ENCODE measurements around the gene KIF14. TPM values are rescaled to one million over a fixed set of nuclear protein-coding genes. Genes with fewer than 3 reads are reported as not detected.

Gene KIF14
- total and polyA plus RNA-seq, 2 of the 8 experiments (the other 6 are each of a cell fraction or from before 2014, with no cell fraction given): 2.6 to 23.3 TPM

GRCh38 chr1:200512191-200512590 is 108.4 kb downstream of the KIF14 start:
- Histone ChIP-seq H4K20me1 (replicated peaks in 1 of 2; ENCODE audit: control insufficient read depth in 1 of 2, insufficient read depth in 2 of 2, low read length in 2 of 2) (no peaks in the 10 kb centered on the region), H3K79me1 (ENCODE audit: low read depth, low read length) (no peaks in the 10 kb centered on the region), H3K36me3 (ENCODE audit: control insufficient read depth in 2 of 4, insufficient read depth in 4 of 4, low read length in 3 of 4) (no peaks in the 10 kb centered on the region; a peak in 1 of 8 replicates), H3K56ac (replicated peaks; ENCODE audit: insufficient read length, low read depth, low read length) (no peak overlapping the region), H3K79me2 (ENCODE audit: control insufficient read depth in 1 of 2, insufficient read depth in 2 of 2, low read length in 2 of 2) (no peaks in the 10 kb centered on the region), H3K4me2 (ENCODE audit: insufficient read depth in 1 of 2, low read depth in 2 of 2, low read length in 2 of 2) (no peak overlapping the region), H3K27me3 (replicated peaks in 1 of 4; ENCODE audit: control insufficient read depth in 3 of 4, extremely low read depth in 1 of 4, insufficient read depth in 3 of 4, low read length in 3 of 4) (no peaks in the 10 kb centered on the region), H3K23ac (ENCODE audit: insufficient read length) (no peak overlapping the region), H3K23me2 (ENCODE audit: low read depth, low read length) (no peaks in the 10 kb centered on the region), H2BK15ac (ENCODE audit: low read length) (no peak overlapping the region), H2BK20ac (ENCODE audit: low read length) (no peak overlapping the region), H2AK5ac (ENCODE audit: low read depth, low read length) (no peak overlapping the region), H2BK120ac (replicated peaks; ENCODE audit: low read depth, low read length) (no peak overlapping the region), H2BK5ac (ENCODE audit: low read depth, low read length) (no peak overlapping the region), H3K27ac (ENCODE audit: low read depth, low read length) (no peak overlapping the region), H4K91ac (replicated peaks; ENCODE audit: insufficient read length, low read length) (no peak overlapping the region), H3K4ac (replicated peaks; ENCODE audit: insufficient read length, low read depth, low read length) (no peak overlapping the region), H3K4me3 (ENCODE audit: extremely low read depth in 1 of 4, insufficient read depth in 2 of 4, low read depth in 3 of 4, low read length in 4 of 4) (no peak overlapping the region), H3K4me1 (replicated peaks in 1 of 4; ENCODE audit: control insufficient read depth in 3 of 4, insufficient read depth in 4 of 4, low read length in 3 of 4) (no peaks in the 10 kb centered on the region), H3K14ac (ENCODE audit: insufficient read length) (no peak overlapping the region), H2BK12ac (ENCODE audit: low read depth, low read length) (no peak overlapping the region), H2AFZ (ENCODE audit: low read length) (no peak overlapping the region), H4K8ac (ENCODE audit: extremely low read depth, insufficient read depth, low read length) (no peak overlapping the region), H3K18ac (ENCODE audit: extremely low read depth, low read length) (no peak overlapping the region), H3K9ac (replicated peaks in 1 of 4; ENCODE audit: extremely low read depth in 1 of 4, low read depth in 3 of 4, low read length in 3 of 4) (no peak overlapping the region), H3K9me3 (ENCODE audit: insufficient read depth in 2 of 2, low read depth in 1 of 2, low read length in 1 of 2) (no peaks in the 10 kb centered on the region), H4K5ac (ENCODE audit: insufficient read length, low read depth, low read length) (no peak overlapping the region)
- TF ChIP-seq BACH1 (IDR thresholded peaks at IDR 0.05; ENCODE audit: low read length) (no peak), JUND (IDR thresholded peaks at IDR 0.05; ENCODE audit: low read length) (no peak), TBP (IDR thresholded peaks at IDR 0.05; ENCODE audit: low read depth, low read length) (no peak), CHD2 (IDR thresholded peaks at IDR 0.05; ENCODE audit: low read length) (no peak), KDM4A (IDR thresholded peaks at IDR 0.05; ENCODE audit: low read depth, low read length, severe bottlenecking) (no peak), POLR2AphosphoS5 (IDR thresholded peaks at IDR 0.05; ENCODE audit: low read depth, low read length) (no peak), KDM5A (IDR thresholded peaks at IDR 0.05; ENCODE audit: low read length) (no peak), YY1 (IDR thresholded peaks at IDR 0.05; ENCODE audit: low read depth, low read length) (no peak), SIX5 (IDR thresholded peaks at IDR 0.05; ENCODE audit: low read depth, low read length) (no peak)
- no peak for FAIRE-seq
- DNase-seq (ENCODE audit: low read depth in 1 of 2, low spot score in 2 of 2): no peak
- 85% methylated on average over 3 of the region's 3 CpGs; no CpG with 5 or more reads in 1 of the 2 experiments for WGBS, 2 experiments (ENCODE audit: extremely low coverage in 1 of 2, insufficient coverage in 1 of 2, insufficient read length in 1 of 2, insufficient replicate concordance in 2 of 2, low coverage in 1 of 2, low lambda C conversion rate in 2 of 2, missing lambda C conversion rate in 1 of 2)
- ChIA-PET POLR2A (ENCODE audit: partially characterized antibody) (no interaction called here), CTCF (ENCODE audit: partially characterized antibody) (interaction anchor here (0.8 to 4.7 kb wide), 9 partner anchors 11 to 236 kb away, joined by 3 to 65 read pairs (median 4); no protein-coding TSS in a partner anchor)

Measured in H1 (cell line).